HepG2 (cell line): ENCODE measurements around the gene TEX53. TPM values are rescaled to one million over a fixed set of nuclear protein-coding genes. Genes with fewer than 3 reads are reported as not detected.

Experiments
- ATAC-seq: fragments of 200-7000 bp; cut with Tn5 transposase; 3 replicates; pipeline ENCODE4 v1.9.1; 2020; ENCODE audit warnings: mild to moderate bottlenecking, moderate library complexity
- BruUV-seq: library from RNA; stranded (reverse); fragments of 400-500 nt; replicated peaks from 2 replicates; lab custom pipeline; 2021; lab: Mats Ljungman, UMichigan
- CTCF ChIA-PET: fragments of 300-600 bp; formaldehyde crosslinking; extraction: SDS; loops from one replicate; lab custom pipeline; 2021; ENCODE audit warnings: low total read pairs, inconsistent platforms, low intra/inter-chr PET ratio; lab: Yijun Ruan, JAX
- POLR2A ChIA-PET: fragments of 350-600 bp; sonication (Branson Sonifier 250); formaldehyde crosslinking; loops from one replicate; lab custom pipeline; 2020; ENCODE audit warnings: antibody characterized with exemption, inconsistent platforms; lab: Yijun Ruan, JAX
- DNase-seq: peaks from one replicate; pipeline ENCODE4 v3.0.0-alpha.2; 2015; ENCODE audit warnings: low spot score
- FAIRE-seq: peaks from 3 replicates; lab custom pipeline; 2011; peaks lifted over from hg19 to GRCh38; lab: Jason Lieb, UNC
- H2AFZ ChIP-seq: one replicate; pipeline ENCODE4 v1.6.1; 2011; ENCODE audit warnings: low read length, inconsistent platforms
- H3K27ac ChIP-seq: fragments of 300-600 bp; 3 replicates; pipeline ENCODE4 v1.8.0; 2011; ENCODE audit warnings: mixed run types, mild to moderate bottlenecking, mixed read lengths, low read length, inconsistent platforms; ENCODE audit not compliant: insufficient read depth; ENCODE audit errors: extremely low read length
- H3K27me3 ChIP-seq, 2 experiments: fragments of 200-600 bp in 1 of 2; 2 replicates in 1 of 2; 3 replicates in 1 of 2; pipeline versions ENCODE4 v1.6.0 to v1.8.0; 2011; ENCODE audit warnings: low read length in 2 of 2, mild to moderate bottlenecking in 2 of 2, moderate library complexity in 2 of 2, inconsistent platforms in 1 of 2; ENCODE audit not compliant: insufficient read depth in 2 of 2, control insufficient read depth in 1 of 2
- H3K36me3 ChIP-seq, 2 experiments: fragments of 200-600 bp in 1 of 2; replicated peaks in 1 of 2; 2 replicates in 1 of 2; 3 replicates in 1 of 2; pipeline versions ENCODE4 v1.5.1 to v1.8.0; 2011; ENCODE audit warnings: low read length in 2 of 2, inconsistent platforms in 1 of 2; ENCODE audit not compliant: insufficient read depth in 2 of 2, control insufficient read depth in 1 of 2
- H3K4me1 ChIP-seq: 2 replicates; pipeline ENCODE4 v1.5.1; 2012; ENCODE audit warnings: low read length, inconsistent platforms; ENCODE audit not compliant: insufficient read depth
- H3K4me2 ChIP-seq: 2 replicates; pipeline ENCODE4 v1.6.0; 2011; ENCODE audit warnings: low read depth, low read length, inconsistent platforms
- H3K4me3 ChIP-seq, 3 experiments: fragments of 200-600 bp in 1 of 3; sonication (generic), shearing (Covaris generic) in 1 of 3; replicated peaks in 1 of 3; 2 replicates each; pipeline ENCODE4 v1.5.1; 2011 to 2016; ENCODE audit warnings: low read length in 3 of 3, inconsistent platforms in 2 of 3, low read depth in 2 of 3, mild to moderate bottlenecking in 2 of 3, control low read depth in 1 of 3, mixed read lengths in 1 of 3; ENCODE audit not compliant: insufficient read depth in 1 of 3
- H3K79me2 ChIP-seq: one replicate; pipeline ENCODE4 v1.6.1; 2011; ENCODE audit warnings: low read length, inconsistent platforms; ENCODE audit not compliant: insufficient read depth
- H3K9ac ChIP-seq: 2 replicates; pipeline ENCODE4 v1.6.0; 2011; ENCODE audit warnings: mild to moderate bottlenecking, low read depth, low read length, inconsistent platforms; ENCODE audit not compliant: insufficient read depth
- H3K9me3 ChIP-seq: 2 replicates; pipeline ENCODE4 v1.5.1; 2012; ENCODE audit warnings: mild to moderate bottlenecking, low read length
- H4K20me1 ChIP-seq: 2 replicates; pipeline ENCODE4 v1.6.0; 2011; ENCODE audit warnings: inconsistent platforms, mild to moderate bottlenecking, low read length, moderate library complexity; ENCODE audit not compliant: insufficient read depth
- ATF4 ChIP-seq, 2 experiments: fragments of 450-650 bp in 1 of 2; sonication (generic) in 1 of 2; formaldehyde crosslinking; IDR thresholded peaks; 2 replicates each; pipeline versions ENCODE4 v1.5.0 to v1.8.0; 2020 to 2022; ENCODE audit warnings: mild to moderate bottlenecking in 1 of 2, missing genetic modification reagents in 1 of 2
- CCDC6 ChIP-seq: sonication (generic); formaldehyde crosslinking; IDR thresholded peaks from 2 replicates; pipeline ENCODE4 v1.8.1; 2022; ENCODE audit warnings: mild to moderate bottlenecking, missing genetic modification reagents, moderate library complexity
- CEBPZ ChIP-seq: IDR thresholded peaks from 2 replicates; pipeline ENCODE4 v1.6.1; 2012; ENCODE audit warnings: low read length, improper control_type of control experiment
- DNMT3B ChIP-seq: conservative IDR thresholded peaks from 2 replicates; pipeline ENCODE4 v1.6.1; 2016; ENCODE audit warnings: missing biosample characterization, control low read depth
- FIP1L1 ChIP-seq: fragments of 200-400 bp; formaldehyde crosslinking; IDR thresholded peaks from 2 replicates; pipeline ENCODE4 v1.6.1; 2018; ENCODE audit warnings: low read depth, mild to moderate bottlenecking, low read length, moderate library complexity, borderline replicate concordance; ENCODE audit not compliant: insufficient read depth
- HDAC6 ChIP-seq: fragments of 200-600 bp; sonication (generic); IDR thresholded peaks from 2 replicates; pipeline ENCODE4 v1.7.0; 2017; ENCODE audit warnings: mild to moderate bottlenecking, antibody characterized with exemption, low read length, low read depth
- JUNB ChIP-seq: sonication (generic); formaldehyde crosslinking; IDR thresholded peaks from 2 replicates; pipeline ENCODE4 v1.8.0; 2022; ENCODE audit warnings: missing genetic modification reagents, mild to moderate bottlenecking, borderline replicate concordance
- LRRFIP1 ChIP-seq: sonication (generic); formaldehyde crosslinking; conservative IDR thresholded peaks from 2 replicates; pipeline ENCODE4 v1.4.0; 2020; ENCODE audit warnings: missing genetic modification reagents
- NR2F6 ChIP-seq, 2 experiments: IDR thresholded peaks; 2 replicates each; pipeline ENCODE4 v1.6.1; 2016; ENCODE audit warnings: antibody characterized with exemption in 1 of 2, mild to moderate bottlenecking in 1 of 2
- ZNF33A ChIP-seq: sonication (generic); formaldehyde crosslinking; IDR thresholded peaks from 2 replicates; pipeline ENCODE4 v1.5.1; 2020; ENCODE audit warnings: missing genetic modification reagents, mild to moderate bottlenecking, moderate library complexity, borderline replicate concordance
- ZNF367 ChIP-seq: sonication (generic); formaldehyde crosslinking; IDR thresholded peaks from 2 replicates; pipeline ENCODE4 v1.4.0; 2020; ENCODE audit warnings: missing genetic modification reagents, borderline replicate concordance
- ZNF83 ChIP-seq: sonication (generic); formaldehyde crosslinking; IDR thresholded peaks from 2 replicates; pipeline ENCODE4 v1.4.0; 2020; ENCODE audit warnings: missing genetic modification reagents, mild to moderate bottlenecking, borderline replicate concordance
- ZSCAN25 ChIP-seq: sonication (generic); formaldehyde crosslinking; IDR thresholded peaks from 2 replicates; pipeline ENCODE4 v1.8.0; 2022; ENCODE audit warnings: mild to moderate bottlenecking, missing genetic modification reagents
- WGBS: methylation state at CpG from one replicate; pipeline ENCODE4 v1.1.6; 2017; ENCODE audit warnings: low lambda C conversion rate; 5-methylcytosine and 5-hydroxymethylcytosine counted together
- in situ Hi-C: cut with HindIII; loops from 2 replicates; pipeline ENCODE4 v1.10.0; 2017; ENCODE audit warnings: low pct_unique_long_range_greater_than_20kb; ENCODE audit not compliant: extremely low pct_ligation_motif_present
- intact Hi-C: fragments of 100-400 bp; cut with micrococcal nuclease; formaldehyde crosslinking; loops from one replicate; pipeline ENCODE4 v1.10.0; 2022; ENCODE audit not compliant: unreplicated experiment
- polyA plus RNA-seq, 8 experiments: library from polyadenylated mRNA; depleted of rRNA in 3 of 8; stranded (reverse) in 7 of 8; unstranded in 1 of 8; fragments of >200 nt; fragmentation: Illumina TruSeq in 4 of 8; extraction: Trizol in 4 of 8; gene quantifications; 2 replicates each; pipeline versions ENCODE4 v1.2.1 to v1.2.3, GENCODE V29; 2011 to 2016; ENCODE audit warnings: low read depth in 4 of 8, missing spikeins in 1 of 8, mixed read lengths in 1 of 8; ENCODE audit not compliant: insufficient read depth in 1 of 8
- total RNA-seq, 5 experiments: library from RNA; depleted of rRNA; stranded (reverse); fragments of >200 nt; fragmentation: Illumina TruSeq; extraction: Trizol; gene quantifications; 2 replicates each; pipeline ENCODE4 v1.2.3, GENCODE V29; 2016; ENCODE audit warnings: low read depth in 1 of 5

Gene TEX53
- total and polyA plus RNA-seq, 2 of the 13 experiments (the other 11 are each of a cell fraction or from before 2014, with no cell fraction given) = not detected

GRCh38 chr9:114666401-114666800 lies 8.8 kb upstream of the TEX53 start:
- ATAC-seq (no peak), DNase-seq (no peak), FAIRE-seq (no peak)
- ChIA-PET CTCF (no interaction called here), POLR2A (no interaction called here)
- TF ChIP-seq FIP1L1 (no peak), CEBPZ (no peak), JUNB (CRISPR knock-in tag) (no peak), ATF4 (CRISPR knock-in tag; IDR thresholded peaks at IDR 0.05) (no peak), ZNF367 (no peak), LRRFIP1 (CRISPR knock-in tag) (no peak), CCDC6 (CRISPR knock-in tag) (no peak), ZNF83 (no peak), HDAC6 (no peak), DNMT3B (CRISPR knock-in tag) (no peak), ZSCAN25 (CRISPR knock-in tag) (no peak), NR2F6 (IDR thresholded peaks at IDR 0.05) (no peak), NR2F6 (CRISPR knock-in tag; IDR thresholded peaks at IDR 0.05) (no peak), ZNF33A (CRISPR knock-in tag) (no peak)
- H3K4me1 ChIP-seq = no peaks in the 10 kb centered on the region
- in situ Hi-C loops (no loop called here), intact Hi-C loops (loop anchor here (10.0 kb wide), 1 partner anchor 688 kb away; no protein-coding TSS in a partner anchor)
- H3K9ac ChIP-seq = no peak overlapping the region
- no peak overlapping the region for H3K4me3 ChIP-seq
- H3K4me2 ChIP-seq = no peak overlapping the region
- H2AFZ ChIP-seq = no peak overlapping the region
- H3K9me3 ChIP-seq = no peaks in the 10 kb centered on the region
- no peaks in the 10 kb centered on the region for H3K36me3 ChIP-seq
- no peak overlapping the region for H3K27ac ChIP-seq
- H4K20me1 ChIP-seq = no peaks in the 10 kb centered on the region
- no peaks in the 10 kb centered on the region for H3K79me2 ChIP-seq
- no TSS peak for BruUV-seq
- H3K27me3 ChIP-seq = peaks cover 0 to 8% of the 10 kb centered on the region in 2 experiments; a peak in 2 of 5 replicates
- 67% methylated on average over 5 of the region's 5 CpGs for WGBS
